ENCODE results near the gene WDR7.

Gene WDR7

GRCh38 chr18:56738184-56738583 is 87.0 kb downstream of the WDR7 start:
- no peak for DNase-seq (ENCODE audit: insufficient read length, low spot score)
- no peak for TF ChIP-seq CTCF (IDR thresholded peaks at IDR 0.05; ENCODE audit: insufficient read depth, missing control alignments)
- FAIRE-seq = no peak

GRCh38 chr18:56739731-56740130 is 88.6 kb downstream of the WDR7 start:
- no peak for FAIRE-seq
- no peak for TF ChIP-seq CTCF (IDR thresholded peaks at IDR 0.05; ENCODE audit: insufficient read depth, missing control alignments)
- no peak for DNase-seq (ENCODE audit: insufficient read length, low spot score)

GRCh38 chr18:56740645-56741044 is 89.5 kb downstream of the WDR7 start:
- DNase-seq (ENCODE audit: insufficient read length, low spot score) = no peak
- FAIRE-seq = no peak
- no peak for TF ChIP-seq CTCF (IDR thresholded peaks at IDR 0.05; ENCODE audit: insufficient read depth, missing control alignments)

- DNase-seq (ENCODE audit: insufficient read length, low spot score) (no peak), FAIRE-seq (no peak)
- no peak for TF ChIP-seq CTCF (IDR thresholded peaks at IDR 0.05; ENCODE audit: insufficient read depth, missing control alignments)
Observed at GRCh38 chr18:56741685-56742084, 90.5 kb downstream of the WDR7 start.

GRCh38 chr18:56743115-56743514 is 92.0 kb downstream of the WDR7 start:
- DNase-seq (ENCODE audit: insufficient read length, low spot score) (no peak), FAIRE-seq (no peak)
- no peak for TF ChIP-seq CTCF (IDR thresholded peaks at IDR 0.05; ENCODE audit: insufficient read depth, missing control alignments)

- no peak for DNase-seq (ENCODE audit: insufficient read length, low spot score)
- no peak for FAIRE-seq
- no peak for TF ChIP-seq CTCF (IDR thresholded peaks at IDR 0.05; ENCODE audit: insufficient read depth, missing control alignments)
Observed at GRCh38 chr18:56747032-56747658, 96.0 kb downstream of the WDR7 start.

GRCh38 chr18:56747857-56748256 is 96.7 kb downstream of the WDR7 start:
- no peak for TF ChIP-seq CTCF (IDR thresholded peaks at IDR 0.05; ENCODE audit: insufficient read depth, missing control alignments)
- DNase-seq (ENCODE audit: insufficient read length, low spot score) = no peak
- no peak for FAIRE-seq

All from D721Med (cell line).